GM04503 (cell line): ENCODE data around the gene BZW2.
"Not testable (repeated sequence)": the region's sequence is repeated elsewhere in the genome, so short reads cannot be mapped to it uniquely, and the experiment has no call there.

Experiments
- DNase-seq: peaks from one replicate; pipeline ENCODE4 v3.0.0-alpha.2; 2012; ENCODE audit warnings: low read depth

The BZW2 gene

DNA sequence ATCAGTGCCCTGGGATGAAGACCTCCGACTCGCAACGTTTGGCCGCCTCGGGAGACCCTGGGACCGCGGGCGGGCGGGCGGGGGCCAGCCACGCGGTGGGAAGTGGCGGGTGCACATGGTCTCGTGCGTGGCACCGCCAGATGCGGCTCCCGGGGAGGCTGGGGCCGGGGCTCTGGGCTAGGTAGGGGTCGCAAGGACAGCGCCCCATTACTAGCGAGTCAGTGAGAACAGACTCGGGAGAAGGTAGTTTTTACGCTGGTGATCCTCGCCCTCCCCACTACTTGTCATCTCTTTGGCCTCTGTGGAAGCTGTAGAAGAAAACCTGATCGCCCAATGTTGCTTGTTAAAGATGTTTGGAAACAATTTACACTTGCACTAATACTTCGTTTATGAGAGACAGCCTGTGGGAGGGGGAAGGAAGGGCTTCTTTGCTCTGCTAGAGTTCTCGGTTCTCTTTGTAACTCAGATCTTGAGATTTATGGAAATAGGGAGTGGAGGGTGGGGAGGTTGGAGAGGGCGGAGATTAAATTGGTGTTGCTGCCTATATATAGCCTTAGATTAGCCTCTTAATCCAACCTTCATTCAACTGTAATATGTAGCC, 591 bp downstream of the BZW2 start:
- no peak for DNase-seq

- no peak for DNase-seq
These were observed 1.5 kb downstream of the BZW2 start for GRCh38 chr7:16647435-16647960.

DNA sequence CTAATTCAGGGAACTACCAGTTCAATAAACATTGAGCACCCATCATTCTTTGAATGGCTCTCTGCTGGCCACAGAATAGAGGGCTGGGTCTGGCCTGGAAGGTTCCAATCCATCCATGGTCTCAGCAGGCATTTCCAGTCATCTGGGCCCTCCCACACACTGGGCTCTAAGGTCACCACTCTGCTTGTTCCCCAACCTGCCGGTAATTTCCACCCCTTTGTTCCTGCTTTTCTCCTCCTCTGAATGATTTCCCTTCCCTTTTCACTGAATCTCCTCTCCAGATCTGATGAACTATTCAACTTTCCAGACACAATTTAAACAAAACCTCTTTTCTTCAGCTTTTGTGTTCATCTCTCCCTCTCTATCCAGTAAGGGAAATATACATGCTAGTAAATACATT, 2.6 kb downstream of the BZW2 start:
- DNase-seq = no peak

GRCh38 chr7:16649196-16649595, 3.2 kb downstream of the BZW2 start:
- no peak for DNase-seq

DNA sequence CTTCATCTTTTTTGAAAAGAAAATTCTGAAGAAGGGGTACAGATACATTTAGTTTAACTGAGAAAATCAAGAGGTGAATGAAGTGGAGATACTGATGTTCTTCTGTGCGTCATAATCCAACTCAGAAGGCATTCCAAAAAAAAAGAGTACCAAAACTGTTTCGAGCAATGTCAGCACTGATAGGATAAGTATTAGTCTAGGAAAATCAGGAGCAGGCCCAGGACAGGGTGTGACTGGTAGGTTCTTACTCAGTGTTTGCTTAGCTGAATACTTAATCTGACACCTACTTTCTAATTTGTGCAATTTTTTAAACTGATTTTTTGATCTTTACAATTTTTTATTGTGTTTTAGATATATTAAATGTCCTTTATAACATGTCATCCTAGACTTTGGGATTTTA, 4.3 kb downstream of the BZW2 start:
- no peak for DNase-seq

DNA sequence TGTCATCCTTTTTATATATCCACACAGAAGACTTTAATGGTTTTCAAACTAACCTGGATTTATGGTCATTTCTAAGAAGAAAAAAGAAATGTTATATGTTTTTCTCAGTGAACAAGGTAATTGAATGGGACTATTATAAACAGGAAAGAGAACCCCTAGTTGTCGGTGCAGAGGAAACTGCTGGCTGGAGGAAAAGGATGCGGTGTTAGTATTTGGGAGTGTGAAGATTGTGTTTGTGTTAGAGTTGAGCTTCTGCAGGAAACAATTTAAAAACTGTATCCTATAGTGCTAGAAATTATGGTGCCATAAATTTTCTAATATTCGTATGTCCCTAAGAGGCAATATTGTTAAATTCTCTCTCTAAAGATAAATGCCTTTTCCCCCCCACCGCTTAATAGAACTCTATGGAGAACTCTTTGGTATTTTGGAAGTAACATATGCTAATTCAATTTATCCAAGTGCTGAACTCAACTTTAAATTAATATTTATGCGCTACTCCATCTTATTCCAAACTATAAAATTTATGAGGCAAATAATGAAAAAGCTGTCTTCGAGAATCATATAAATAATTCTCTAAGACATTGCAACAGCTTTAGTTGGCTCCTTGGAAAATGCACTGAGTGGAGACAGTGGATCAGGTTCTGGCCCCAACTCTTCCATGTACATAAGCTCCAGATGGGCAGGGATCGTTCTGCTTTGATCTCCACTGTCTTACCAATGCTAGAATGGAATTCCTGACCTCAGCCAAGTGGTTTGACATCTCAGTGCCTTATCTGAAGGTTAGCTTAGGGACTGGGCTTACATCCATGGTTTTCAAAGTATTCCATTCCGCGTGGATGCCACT, 5.6 kb downstream of the BZW2 start:
- DNase-seq = no peak

- no peak for DNase-seq
These were observed 6.2 kb downstream of the BZW2 start for GRCh38 chr7:16652240-16652583.

GRCh38 chr7:16652888-16653287, 6.9 kb downstream of the BZW2 start:
- no peak for DNase-seq

GRCh38 chr7:16655394-16655793, 9.4 kb downstream of the BZW2 start:
- DNase-seq = no peak

GRCh38 chr7:16656141-16656540, 10.2 kb downstream of the BZW2 start:
- DNase-seq = no peak

- no peak for DNase-seq
These were observed 11.8 kb downstream of the BZW2 start for GRCh38 chr7:16657656-16658279.

DNA sequence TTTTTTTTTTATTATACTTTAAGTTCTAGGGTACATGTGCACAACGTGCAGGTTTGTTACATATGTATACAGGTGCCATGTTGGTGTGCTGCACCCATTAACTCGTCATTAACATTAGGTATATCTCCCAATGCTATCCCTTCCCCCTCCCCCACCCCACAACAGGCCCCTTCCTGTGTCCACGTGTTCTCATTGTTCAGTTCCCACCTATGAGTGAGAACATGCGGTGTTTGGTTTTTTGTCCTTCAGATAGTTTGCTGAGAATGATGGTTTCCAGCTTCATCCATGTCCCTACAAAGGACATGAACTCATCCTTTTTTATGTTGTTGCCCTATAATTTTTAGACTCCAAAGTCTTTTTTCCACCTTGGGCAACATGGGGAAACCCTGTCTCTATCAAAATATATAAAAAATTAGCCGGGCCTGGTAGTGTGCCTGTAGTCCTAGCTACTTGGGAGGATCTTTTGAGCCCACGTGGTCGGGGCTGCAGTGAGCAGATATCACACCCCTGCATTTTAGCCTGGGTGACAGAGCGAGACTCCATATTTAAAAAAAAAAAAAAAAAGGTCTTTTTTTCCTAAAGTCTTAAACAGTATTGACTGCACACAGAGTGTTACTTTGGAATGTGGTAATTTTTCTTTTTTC, 14.0 kb downstream of the BZW2 start:
- not testable (repeated sequence) for DNase-seq

GRCh38 chr7:16660702-16661464, 14.9 kb downstream of the BZW2 start:
- DNase-seq = no peak

DNA sequence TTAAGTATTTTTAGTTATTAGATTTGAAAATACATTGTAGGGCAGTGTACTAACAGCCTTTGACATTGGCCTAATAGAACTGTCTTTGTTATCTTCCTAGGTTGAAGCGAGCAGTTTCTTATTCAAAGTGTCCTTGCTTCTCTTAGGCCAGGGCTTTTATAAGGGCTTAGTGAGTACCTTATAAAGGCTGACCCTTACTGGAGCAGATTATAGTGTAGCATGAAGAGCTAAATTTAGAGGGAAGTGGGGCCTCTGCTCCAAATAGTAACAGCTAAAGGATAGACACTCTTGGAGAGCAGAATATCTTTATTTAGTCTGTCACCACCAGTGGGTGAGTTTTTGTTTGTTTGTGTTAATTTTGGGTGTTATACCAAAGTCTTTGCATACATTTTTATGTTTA, 15.9 kb downstream of the BZW2 start:
- DNase-seq = no peak

GRCh38 chr7:16667355-16667754, 21.4 kb downstream of the BZW2 start:
- no peak for DNase-seq

DNA sequence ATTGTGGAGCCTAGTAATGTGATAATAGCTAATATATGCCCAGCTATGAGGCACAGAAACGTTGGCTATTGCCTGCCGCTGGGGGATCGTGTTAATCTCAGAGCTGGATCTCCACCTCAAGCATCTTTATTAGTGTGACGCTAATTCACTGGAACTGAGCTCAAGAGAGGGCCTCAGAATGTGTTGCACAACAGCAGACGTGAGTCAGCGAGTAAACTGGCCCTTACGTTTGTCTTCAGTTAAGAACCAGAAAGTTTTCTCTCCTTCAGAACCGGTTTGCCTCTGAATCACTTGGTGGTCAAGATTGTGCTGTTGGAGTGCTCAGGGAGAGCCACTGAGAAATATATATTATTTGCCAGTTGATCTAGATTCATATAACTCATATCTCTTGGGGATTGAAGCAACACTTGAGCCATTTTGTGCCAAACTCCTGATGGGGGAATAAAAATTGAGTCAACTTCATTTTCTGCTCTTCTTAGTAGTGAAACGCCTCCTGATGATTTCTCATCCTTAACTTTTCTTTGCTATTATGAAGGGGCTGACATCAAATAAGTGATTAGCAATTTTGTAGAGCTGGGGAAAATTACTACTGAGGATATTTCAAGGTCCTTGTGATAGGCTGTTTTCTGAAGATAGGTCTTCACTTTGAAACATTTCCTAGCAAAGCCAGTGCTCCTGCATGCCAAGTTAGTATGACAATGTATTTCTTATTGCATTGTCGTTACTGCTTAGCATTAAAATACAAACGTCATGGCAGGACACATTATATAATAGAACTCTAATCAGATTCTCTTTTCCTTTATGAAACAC, 22.3 kb downstream of the BZW2 start:
- DNase-seq = peak; percentile 99

DNA sequence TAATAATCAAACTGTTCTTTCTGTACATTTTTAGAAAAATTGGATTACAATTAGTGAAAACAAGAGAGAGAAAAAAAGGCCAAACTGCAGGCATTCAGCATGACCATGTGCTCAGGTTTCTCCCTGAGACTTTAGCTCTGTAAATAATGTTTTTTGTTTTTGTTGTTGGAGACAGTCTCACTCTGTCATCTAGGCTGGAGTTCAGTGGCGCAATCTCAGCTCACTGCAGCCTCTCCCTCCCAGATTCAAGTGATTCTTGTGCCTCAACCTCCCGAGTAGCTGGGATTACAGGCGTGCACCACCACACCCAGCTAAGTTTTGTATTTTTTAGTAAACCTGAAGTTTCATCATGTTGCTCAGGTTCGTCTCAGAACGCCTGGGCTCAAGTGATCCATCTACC, 23.0 kb downstream of the BZW2 start:
- no peak for DNase-seq

DNA sequence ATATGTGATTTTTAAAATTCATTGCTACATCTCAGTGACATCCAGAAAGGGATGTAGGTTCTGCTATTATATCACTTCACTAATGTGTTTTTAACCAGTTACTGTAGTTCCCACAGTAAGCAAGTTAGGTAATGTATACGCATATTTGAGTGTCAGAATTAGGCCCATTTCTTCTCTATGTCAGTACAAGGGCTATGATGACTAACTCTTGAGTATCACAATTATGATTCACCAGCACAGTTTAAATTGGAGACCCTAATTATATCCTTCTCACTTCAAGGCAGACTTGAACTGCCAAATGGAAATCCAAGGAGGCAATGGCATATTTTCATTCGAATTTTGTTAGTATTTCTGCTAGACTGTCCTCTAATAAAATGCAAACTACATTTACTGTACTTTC, 23.6 kb downstream of the BZW2 start:
- no peak for DNase-seq

- DNase-seq = no peak
These were observed 24.0 kb downstream of the BZW2 start for GRCh38 chr7:16670021-16670420.

DNA sequence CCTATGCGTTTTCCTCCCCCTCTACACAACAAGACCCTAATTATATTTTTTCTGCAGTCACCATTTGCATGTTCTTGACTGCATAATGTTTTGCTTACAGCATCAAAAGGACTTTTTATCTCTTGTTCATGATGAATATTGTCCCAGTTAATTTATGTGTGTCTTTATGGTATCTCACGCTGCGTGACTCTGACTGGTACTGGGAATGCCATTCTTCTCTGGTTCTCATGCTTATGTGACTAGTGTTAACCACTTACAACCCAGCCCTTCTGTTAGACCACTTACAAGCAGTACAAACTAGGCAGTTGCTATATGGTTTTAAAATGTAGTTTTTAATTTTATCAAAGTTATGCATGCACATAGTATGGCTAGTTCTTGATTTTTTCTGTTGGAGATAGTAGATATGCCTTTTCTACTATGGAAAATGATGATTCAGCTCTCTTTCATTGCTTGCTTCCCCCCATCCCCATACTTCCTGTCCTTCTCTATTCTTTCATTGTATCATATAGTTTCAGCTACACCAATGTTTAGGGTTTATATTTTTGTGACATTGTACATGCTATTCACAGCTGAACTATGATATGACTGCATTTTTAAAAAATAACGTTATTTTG, 24.9 kb downstream of the BZW2 start:
- DNase-seq = no peak

DNA sequence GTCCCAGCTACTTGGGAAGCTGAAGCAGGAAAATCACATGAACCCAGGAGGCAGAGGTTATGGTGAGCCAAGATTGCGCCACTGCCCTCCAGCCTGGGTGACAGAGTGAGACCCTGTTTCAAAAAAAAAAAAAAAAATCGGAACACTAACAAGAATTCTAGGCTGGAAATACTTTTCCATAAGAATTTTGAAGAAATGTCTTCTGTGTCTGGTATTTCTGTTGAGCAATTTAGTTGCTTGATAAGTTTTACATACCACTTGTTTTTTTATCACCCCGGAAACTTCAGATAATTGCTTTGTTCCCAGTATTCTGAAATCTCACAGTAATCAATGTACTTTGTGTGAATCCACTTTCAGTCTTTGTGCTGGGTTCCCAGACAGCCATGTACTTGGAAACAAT, 25.8 kb downstream of the BZW2 start:
- no peak for DNase-seq
